IPS-NIHi11 (cell line): Measurements from ENCODE around the gene ACTR5.

Source experiments
- DNase-seq: peaks from one replicate; pipeline ENCODE4 v3.0.0; 2012; ENCODE audit warnings: mixed read lengths, low spot score

ACTR5 gene

DNA sequence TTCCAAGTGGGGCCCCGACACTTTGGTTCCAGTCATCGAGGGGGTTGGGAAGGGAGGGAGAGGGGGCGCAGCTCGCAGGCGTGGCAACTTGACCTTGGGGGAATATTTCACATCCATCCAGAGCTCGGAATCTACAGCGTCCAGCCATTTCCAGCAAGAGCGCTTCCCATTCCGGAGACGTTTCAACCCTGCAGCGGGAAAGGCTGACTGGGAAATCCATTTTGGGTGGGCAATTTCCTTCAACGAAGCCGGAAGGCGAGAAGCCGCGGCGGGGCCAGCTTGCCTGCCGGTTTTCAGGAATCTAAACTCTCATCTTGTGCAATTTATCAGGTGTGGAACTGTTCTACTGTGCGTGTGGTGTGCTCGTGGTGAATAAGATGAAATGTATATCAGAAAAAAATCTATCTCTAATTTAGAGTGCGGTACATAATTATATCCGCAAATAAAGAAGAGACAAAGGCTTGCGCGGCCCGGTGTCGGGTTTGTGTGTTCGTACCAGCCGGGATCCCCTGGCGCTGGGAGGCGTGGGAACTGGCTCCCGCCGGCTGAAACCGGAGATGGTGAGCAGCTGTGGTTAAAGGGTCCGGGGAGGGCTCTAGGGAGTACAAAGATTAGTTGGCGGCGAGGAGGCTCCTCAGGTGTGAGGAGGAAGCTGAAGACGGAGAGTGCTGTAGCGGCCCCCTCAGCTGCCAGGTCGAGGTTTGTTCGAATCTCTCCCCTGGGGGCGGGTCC, 19.2 kb upstream of the ACTR5 start:
- peak; percentile 64 for DNase-seq

- no peak for DNase-seq
Observed at GRCh38 chr20:38729767-38730166, 18.5 kb upstream of the ACTR5 start.

DNA sequence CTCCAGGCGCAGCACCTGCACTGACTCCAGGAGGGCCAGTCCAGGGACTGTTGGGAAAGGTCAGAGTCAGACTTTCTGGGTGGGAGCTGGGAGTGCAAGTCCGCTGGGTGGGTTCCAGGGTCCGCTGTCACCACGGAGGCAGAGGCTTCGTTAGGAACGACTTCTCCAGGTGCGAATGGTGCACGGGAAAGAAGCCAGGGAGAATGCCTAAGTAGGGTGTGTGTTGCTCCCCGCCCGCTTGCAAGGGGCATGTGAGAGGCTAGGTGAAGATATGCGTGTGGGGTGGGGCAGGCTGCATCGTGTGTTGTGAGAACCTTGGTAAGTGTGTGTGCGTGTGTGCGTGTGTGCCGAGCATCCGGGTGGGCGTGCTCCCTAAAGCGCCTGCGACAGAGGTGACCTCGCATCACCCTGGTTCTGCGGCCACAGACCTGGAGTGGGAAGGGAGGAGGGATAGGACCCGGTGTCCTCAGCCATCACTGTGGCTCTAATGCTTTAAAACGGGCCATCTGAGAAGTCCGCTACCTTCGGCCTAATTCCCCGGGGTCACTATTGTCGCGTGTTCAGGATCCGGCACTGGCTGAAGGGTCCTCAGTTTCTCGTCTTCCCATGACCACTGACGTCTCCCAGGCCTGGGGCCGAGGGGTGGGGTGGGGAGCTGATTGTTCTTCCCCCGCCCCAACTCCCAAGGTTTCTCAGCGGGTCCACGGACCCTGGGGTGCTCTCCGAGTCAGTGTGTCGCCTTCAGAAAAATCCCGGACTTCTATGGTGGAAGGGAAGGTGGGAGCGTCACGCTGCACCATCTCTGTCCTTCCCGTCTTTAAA, 17.9 kb upstream of the ACTR5 start:
- no peak for DNase-seq

DNA sequence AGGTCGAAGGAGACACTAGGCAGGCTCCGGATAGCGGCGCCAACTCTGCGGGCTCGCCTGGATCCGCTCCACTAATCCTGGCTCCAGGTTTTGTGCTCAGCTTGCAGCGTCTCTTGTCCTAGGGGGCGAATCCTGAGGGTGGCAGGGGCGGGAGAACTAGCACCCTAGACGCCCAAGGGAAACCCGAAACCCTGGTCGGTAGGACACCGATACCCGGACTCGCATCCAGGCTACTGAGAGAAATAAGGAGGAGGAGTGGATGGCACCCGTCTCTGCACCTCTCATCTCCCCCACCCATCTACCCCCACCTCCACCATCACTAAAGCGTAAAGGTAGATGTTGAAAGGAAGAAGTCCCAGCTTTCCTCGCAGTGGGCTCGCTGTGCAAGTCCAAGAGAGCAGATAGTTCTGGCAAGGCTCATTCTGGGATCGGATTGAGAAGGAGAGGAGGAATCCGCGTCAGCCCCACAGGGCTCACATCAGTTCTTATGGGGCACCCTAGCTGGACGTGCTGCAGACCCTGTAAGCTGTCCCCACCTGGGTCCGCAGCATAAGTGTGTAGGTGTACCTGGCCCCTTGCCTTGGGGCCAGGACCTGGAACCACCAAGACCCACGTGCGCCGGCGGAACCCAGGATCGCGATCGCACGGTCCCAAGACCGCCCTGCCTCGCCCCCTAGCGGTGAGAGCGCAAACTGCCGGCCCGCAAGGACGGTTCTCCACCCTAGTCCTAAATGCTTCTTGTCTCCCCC, 17.1 kb upstream of the ACTR5 start:
- peak; percentile 86 for DNase-seq

DNA sequence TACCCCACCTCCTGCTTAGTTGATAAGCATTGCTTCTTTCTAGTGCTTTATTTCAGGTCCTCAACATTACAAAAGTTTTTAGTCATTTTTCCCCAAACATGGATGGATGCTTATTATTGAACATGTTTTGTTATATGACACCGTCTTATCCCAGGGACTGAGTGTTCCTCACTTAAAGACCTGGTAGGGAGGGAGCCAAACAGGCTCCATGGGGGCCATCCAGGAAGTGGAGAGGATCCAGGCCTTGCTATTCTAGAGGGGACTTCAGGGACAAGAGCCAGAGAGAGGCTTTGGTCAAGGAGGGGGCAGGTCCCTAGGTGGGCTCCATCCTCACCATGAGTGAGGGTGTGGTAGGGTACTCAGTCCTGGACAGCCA, 16.5 kb upstream of the ACTR5 start:
- no peak for DNase-seq

GRCh38 chr20:38732981-38733380, 15.3 kb upstream of the ACTR5 start:
- DNase-seq, result no peak

DNA sequence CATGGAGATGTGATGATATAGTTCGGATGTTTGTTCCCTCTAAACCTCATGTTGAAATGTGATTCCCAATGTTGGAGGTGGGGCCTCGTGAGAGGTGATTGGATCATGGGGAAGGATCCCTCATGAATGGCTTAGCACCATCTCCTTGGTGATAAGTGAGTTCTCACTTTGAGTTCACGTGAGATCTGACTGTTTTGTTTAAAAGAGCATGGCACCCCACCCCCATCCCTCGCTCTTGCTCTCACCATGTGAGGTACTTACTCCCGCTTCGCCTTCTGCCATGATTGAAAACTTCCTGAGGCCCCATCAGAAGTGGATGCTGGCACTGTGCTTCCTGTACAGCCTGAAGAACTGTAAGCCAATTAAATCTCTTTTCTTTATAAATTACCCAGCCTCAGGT, 13.1 kb upstream of the ACTR5 start:
- no peak for DNase-seq

DNA sequence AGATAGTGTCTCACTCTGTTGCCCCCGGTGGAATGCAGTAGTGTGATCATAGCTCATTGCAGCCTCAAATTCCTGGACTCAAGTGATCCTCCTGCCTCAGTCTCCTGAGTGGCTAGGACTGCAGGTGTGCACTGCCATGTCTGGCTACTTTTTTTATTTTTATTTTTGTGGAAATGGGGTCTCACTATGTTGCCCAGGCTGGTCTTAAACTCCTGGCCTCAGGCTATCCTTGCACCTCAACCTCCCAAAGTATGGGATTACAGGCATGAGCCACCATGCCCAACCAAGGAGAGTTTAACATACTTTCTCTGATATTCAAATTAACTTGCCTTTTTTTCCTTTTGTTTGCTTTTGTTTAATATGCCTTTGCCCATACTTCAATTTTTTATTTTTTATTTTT, 10.4 kb upstream of the ACTR5 start:
- DNase-seq, result no peak

GRCh38 chr20:38745757-38746156, 2.5 kb upstream of the ACTR5 start:
- DNase-seq, result no peak

DNA sequence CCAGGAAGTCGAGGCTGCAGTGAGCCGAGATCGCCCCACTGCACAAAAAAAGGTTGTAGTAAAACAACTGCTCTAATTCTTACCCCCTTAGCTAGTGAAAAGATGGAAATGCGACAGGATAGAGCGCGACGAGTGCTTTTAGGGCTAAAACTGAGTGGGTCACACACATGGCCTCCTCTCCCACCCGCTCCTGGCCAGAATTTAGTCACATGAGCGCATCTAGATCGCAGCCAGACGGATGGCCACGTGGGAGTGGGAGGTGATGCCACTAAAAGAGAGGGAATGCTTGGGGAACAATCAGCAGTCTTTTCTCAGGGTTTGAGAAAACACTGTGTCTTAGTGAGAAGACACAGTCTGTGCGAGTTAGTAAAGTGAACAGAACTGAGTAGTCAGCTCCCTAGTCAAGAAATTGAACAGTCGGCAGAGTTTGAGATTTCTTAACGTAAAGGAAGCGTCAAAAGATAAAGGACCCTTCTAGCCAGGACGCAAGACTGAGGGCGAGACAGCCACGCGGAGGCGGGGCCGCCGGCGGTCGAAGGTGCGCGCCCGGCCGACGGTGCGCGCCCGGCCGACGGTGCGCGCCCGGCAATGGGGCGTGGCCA, 664 bp upstream of the ACTR5 start:
- DNase-seq, result peak; percentile 97

DNA sequence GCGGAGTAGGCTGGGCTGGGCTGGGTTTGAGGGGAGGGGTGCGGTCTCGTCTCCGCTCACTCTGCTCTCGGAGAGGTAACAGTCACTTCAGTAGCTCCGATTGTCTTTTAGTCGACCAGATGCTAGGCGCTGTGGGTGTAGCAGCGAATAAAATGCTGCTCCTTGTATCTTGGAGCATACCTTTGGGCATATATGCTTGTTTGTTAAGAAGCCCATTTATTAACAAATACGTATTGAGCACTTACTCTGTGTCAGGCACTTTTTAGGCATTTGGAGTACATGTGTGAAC, 545 bp downstream of the ACTR5 start:
- peak; percentile 79 for DNase-seq

DNA sequence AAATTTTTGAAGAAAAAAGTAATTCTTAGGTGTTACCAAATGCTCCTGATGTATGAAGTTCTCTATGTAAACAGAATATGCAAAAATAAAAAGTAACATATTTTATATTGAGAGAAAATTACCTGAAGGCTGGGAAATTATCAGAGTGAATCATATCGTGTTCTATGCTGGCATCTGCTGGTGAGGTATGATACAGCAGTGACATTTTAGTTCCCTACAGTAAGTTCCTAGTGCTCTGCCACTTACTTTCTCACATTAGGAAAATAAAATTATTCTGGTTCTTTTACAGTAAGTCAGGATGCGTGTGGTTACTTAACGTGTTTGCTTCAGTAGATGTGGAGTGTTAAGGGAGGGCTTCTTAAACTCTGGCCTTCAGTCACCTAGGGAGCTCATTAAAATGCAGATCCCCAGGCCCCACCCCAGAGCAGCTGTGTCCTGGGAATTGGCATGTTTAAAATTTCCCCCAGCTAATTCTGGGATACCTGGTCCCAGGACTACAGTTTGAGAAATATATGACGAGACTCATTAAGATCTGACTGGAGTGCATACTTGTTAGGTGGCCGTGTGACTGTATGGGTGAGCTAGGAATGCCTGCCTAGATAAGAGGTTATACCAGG, 3.2 kb downstream of the ACTR5 start:
- DNase-seq, result no peak

- DNase-seq, result no peak
Observed at GRCh38 chr20:38752029-38752428, 3.8 kb downstream of the ACTR5 start.

DNA sequence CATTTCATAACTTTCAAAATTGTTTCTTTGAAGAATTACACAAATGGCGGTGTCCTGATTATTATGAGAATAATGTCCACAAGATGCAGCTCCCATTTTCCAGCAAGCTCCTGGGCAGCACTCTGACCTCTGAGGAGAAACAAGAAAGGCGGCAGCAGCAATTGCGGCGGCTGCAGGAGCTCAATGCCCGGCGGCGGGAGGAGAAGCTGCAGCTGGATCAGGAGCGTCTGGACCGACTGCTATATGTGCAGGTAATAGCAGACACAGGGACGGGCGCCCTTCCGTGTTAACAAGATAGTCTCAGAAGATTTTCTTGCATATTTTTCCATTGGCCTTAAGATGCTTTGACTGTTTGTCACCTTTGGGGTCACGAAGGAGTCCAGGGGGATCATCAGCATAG, 6.7 kb downstream of the ACTR5 start:
- no peak for DNase-seq

- no peak for DNase-seq
Observed at GRCh38 chr20:38755324-38755910, 7.2 kb downstream of the ACTR5 start.

- DNase-seq, result no peak
Observed at GRCh38 chr20:38757145-38757775, 9.0 kb downstream of the ACTR5 start.

DNA sequence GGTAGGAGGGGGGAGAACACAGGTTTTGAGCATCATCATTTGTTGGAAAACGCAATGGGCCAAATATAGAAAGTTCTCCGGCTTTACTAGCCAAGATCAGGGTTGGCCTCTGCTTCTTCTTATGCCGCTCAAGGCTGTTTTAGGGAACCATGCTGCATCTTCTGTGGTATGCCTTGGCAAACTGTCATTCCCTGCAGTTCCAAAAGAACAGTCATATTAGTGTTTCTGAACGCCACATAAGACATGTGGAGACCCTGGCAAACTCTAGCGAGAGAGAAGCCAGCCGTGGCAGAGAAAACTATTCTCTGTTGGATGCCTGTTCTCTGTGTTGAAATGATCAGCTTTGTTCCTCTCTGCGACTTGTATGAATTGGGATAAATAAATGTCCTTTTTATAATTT, 10.8 kb downstream of the ACTR5 start:
- DNase-seq, result no peak

- no peak for DNase-seq
Observed at GRCh38 chr20:38760978-38761377, 12.7 kb downstream of the ACTR5 start.

DNA sequence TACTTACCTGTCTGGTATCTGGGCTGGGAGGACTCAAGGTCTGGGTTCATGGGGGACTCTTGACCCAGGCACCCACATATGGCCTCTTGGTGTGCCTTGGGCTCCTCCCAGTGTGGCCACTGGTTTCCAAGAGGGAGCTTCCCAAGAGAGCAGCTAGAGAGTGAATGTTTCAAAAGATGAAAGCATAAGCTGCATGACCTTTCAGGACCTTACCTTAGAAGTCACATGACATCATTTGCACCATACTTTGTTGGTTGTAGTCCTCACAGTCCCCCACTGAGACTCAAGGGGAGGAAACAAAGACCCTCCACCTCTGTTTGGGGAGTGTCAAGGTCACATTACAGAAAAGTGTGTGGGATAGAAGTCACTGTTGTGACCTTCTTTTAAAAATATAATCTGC, 13.9 kb downstream of the ACTR5 start:
- DNase-seq, result no peak

DNA sequence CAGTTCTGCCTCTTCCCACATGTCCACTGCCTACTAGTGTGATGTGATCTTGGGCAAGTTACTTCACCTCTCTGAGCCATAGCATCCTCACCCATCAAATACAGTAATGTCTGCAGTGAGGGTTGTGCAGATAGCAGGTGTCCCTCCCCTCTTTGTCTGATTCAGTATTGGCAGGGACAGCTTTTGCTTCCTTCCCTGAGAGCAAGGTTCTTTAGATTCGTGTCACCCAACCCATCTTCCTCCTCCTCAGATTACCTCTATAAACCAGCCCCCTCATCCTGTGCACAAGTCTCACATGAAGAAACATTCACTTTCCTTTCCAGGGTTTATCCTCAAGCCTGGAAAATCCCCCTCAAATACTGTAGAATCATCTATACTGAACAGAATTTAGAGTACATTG, 15.4 kb downstream of the ACTR5 start:
- DNase-seq, result no peak

- no peak for DNase-seq
Observed at GRCh38 chr20:38764567-38765318, 16.5 kb downstream of the ACTR5 start.
